ENCODE measurements around the gene PARD3B.

The PARD3B gene

GRCh38 chr2:204886713-204887112 lies 341.4 kb downstream of the PARD3B start:
- no peaks in the 10 kb centered on the region for H3K9me3 ChIP-seq (replicated peaks; ENCODE audit: low read length)
- no peak overlapping the region for H3K4me2 ChIP-seq (ENCODE audit: low read length)

DNA sequence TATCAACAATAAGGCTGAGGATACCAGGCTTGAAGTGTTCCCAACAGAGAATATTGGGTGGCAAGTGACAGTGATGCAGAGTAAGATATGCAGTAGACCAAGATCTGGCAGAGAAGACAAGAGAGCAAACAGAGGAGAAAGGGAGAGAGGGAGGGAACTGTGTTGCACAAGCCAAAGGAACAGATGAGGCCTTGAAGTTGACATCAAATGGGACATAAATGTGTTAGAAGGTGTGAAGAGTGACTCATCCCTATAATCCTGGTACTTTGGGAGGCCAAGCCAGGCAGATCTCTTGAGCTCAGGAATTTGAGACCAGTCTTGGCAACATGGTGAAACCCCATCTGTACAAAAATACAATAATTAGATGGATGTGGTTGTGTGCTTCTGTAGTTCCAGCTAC lies 342.9 kb downstream of the PARD3B start:
- H3K27me3 ChIP-seq (ENCODE audit: control insufficient read depth, insufficient read depth, low read length): no peaks in the 10 kb centered on the region
- H3K9ac ChIP-seq (ENCODE audit: low read depth, low read length): no peak overlapping the region
- H3K4me2 ChIP-seq (ENCODE audit: low read length): no peak overlapping the region
- no peaks in the 10 kb centered on the region for H3K36me3 ChIP-seq (ENCODE audit: insufficient read depth, low read length)
- peaks cover 11% of the 10 kb centered on the region for H3K4me1 ChIP-seq (ENCODE audit: control insufficient read depth, insufficient read depth, low read length)
- H3K9me3 ChIP-seq (replicated peaks; ENCODE audit: low read length): no peaks in the 10 kb centered on the region
- H3K4me3 ChIP-seq (ENCODE audit: low read length): no peak overlapping the region

More at GRCh38 chr2:204886713-204887112, 341.4 kb downstream of the PARD3B start:
- no peaks in the 10 kb centered on the region for H3K36me3 ChIP-seq (ENCODE audit: insufficient read depth, low read length)
- H3K9ac ChIP-seq (ENCODE audit: low read depth, low read length): no peak overlapping the region
- no peak overlapping the region for H3K4me3 ChIP-seq (ENCODE audit: low read length)
- H3K27me3 ChIP-seq (ENCODE audit: control insufficient read depth, insufficient read depth, low read length): no peaks in the 10 kb centered on the region
- no peaks in the 10 kb centered on the region for H3K4me1 ChIP-seq (ENCODE audit: control insufficient read depth, insufficient read depth, low read length)

DNA sequence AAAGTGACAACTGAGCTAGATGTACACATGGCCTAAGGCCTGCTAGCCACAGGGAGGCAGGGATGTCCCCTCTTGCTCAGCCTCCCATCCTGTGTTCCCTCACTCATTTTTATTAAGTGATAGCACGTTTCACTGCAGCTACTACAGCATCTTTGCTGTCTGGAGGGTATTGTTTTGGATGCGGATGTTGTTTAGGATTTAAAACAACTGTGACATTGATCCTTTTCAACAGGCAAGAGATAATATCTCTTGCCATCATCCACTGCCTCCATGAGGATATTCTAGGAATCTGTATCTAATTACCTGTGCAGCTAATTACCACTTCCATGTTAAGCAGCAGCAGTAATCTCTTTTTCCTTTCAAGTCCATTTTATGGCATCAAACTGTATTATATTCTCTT lies 345.4 kb downstream of the PARD3B start:
- no peak overlapping the region for H3K4me2 ChIP-seq (ENCODE audit: low read length)
- H3K9ac ChIP-seq (ENCODE audit: low read depth, low read length): no peak overlapping the region
- no peaks in the 10 kb centered on the region for H3K36me3 ChIP-seq (ENCODE audit: insufficient read depth, low read length)
- no peaks in the 10 kb centered on the region for H3K9me3 ChIP-seq (replicated peaks; ENCODE audit: low read length)
- peaks cover 18% of the 10 kb centered on the region for H3K4me1 ChIP-seq (ENCODE audit: control insufficient read depth, insufficient read depth, low read length)
- H3K27me3 ChIP-seq (ENCODE audit: control insufficient read depth, insufficient read depth, low read length): no peaks in the 10 kb centered on the region
- H3K4me3 ChIP-seq (ENCODE audit: low read length): no peak overlapping the region

GRCh38 chr2:204891739-204892138 lies 346.5 kb downstream of the PARD3B start:
- Histone ChIP-seq H3K9ac (ENCODE audit: low read depth, low read length) (no peak overlapping the region), H3K27me3 (ENCODE audit: control insufficient read depth, insufficient read depth, low read length) (no peaks in the 10 kb centered on the region), H3K4me2 (ENCODE audit: low read length) (no peak overlapping the region), H3K4me1 (ENCODE audit: control insufficient read depth, insufficient read depth, low read length) (peaks cover 18% of the 10 kb centered on the region), H3K36me3 (ENCODE audit: insufficient read depth, low read length) (no peaks in the 10 kb centered on the region), H3K4me3 (ENCODE audit: low read length) (no peak overlapping the region), H3K9me3 (replicated peaks; ENCODE audit: low read length) (no peaks in the 10 kb centered on the region)

- H3K4me1 ChIP-seq (ENCODE audit: control insufficient read depth, insufficient read depth, low read length): peaks cover 18% of the 10 kb centered on the region
- H3K4me2 ChIP-seq (ENCODE audit: low read length): peak overlapping the region; percentile 35
- peak overlapping the region; percentile 54 for H3K9ac ChIP-seq (ENCODE audit: low read depth, low read length)
- no peaks in the 10 kb centered on the region for H3K36me3 ChIP-seq (ENCODE audit: insufficient read depth, low read length)
- no peaks in the 10 kb centered on the region for H3K9me3 ChIP-seq (replicated peaks; ENCODE audit: low read length)
- no peaks in the 10 kb centered on the region for H3K27me3 ChIP-seq (ENCODE audit: control insufficient read depth, insufficient read depth, low read length)
- H3K4me3 ChIP-seq (ENCODE audit: low read length): no peak overlapping the region
Observed at GRCh38 chr2:204892506-204893255, 347.4 kb downstream of the PARD3B start.

GRCh38 chr2:204896146-204896545 lies 350.9 kb downstream of the PARD3B start:
- Histone ChIP-seq H3K36me3 (ENCODE audit: insufficient read depth, low read length) (no peaks in the 10 kb centered on the region), H3K9me3 (replicated peaks; ENCODE audit: low read length) (no peaks in the 10 kb centered on the region), H3K4me3 (ENCODE audit: low read length) (no peak overlapping the region), H3K4me1 (ENCODE audit: control insufficient read depth, insufficient read depth, low read length) (peaks cover 18% of the 10 kb centered on the region), H3K9ac (ENCODE audit: low read depth, low read length) (no peak overlapping the region), H3K27me3 (ENCODE audit: control insufficient read depth, insufficient read depth, low read length) (no peaks in the 10 kb centered on the region), H3K4me2 (ENCODE audit: low read length) (no peak overlapping the region)

DNA sequence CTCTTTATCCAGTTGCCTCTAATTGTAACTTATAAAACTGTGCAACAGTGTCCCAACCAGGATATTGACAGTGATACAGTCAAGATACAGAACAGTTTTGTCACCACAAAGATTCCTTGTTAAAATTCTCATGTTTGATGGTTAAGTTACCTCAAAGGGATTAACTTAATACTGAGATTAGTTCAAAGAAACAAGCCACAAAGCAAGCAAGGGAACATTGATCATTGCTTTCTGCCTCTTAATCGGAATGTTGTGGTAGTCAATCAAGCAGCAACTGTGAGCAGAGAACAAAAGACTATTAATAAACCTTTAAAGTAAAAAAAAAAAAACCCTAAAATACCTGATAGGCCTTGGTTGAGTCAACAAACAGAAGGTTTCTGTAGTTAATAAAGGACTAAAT lies 352.3 kb downstream of the PARD3B start:
- Histone ChIP-seq H3K9me3 (replicated peaks; ENCODE audit: low read length) (no peaks in the 10 kb centered on the region), H3K4me3 (ENCODE audit: low read length) (no peak overlapping the region), H3K9ac (ENCODE audit: low read depth, low read length) (no peak overlapping the region), H3K27me3 (ENCODE audit: control insufficient read depth, insufficient read depth, low read length) (no peaks in the 10 kb centered on the region), H3K36me3 (ENCODE audit: insufficient read depth, low read length) (no peaks in the 10 kb centered on the region), H3K4me2 (ENCODE audit: low read length) (no peak overlapping the region), H3K4me1 (ENCODE audit: control insufficient read depth, insufficient read depth, low read length) (peaks cover 12% of the 10 kb centered on the region)

DNA sequence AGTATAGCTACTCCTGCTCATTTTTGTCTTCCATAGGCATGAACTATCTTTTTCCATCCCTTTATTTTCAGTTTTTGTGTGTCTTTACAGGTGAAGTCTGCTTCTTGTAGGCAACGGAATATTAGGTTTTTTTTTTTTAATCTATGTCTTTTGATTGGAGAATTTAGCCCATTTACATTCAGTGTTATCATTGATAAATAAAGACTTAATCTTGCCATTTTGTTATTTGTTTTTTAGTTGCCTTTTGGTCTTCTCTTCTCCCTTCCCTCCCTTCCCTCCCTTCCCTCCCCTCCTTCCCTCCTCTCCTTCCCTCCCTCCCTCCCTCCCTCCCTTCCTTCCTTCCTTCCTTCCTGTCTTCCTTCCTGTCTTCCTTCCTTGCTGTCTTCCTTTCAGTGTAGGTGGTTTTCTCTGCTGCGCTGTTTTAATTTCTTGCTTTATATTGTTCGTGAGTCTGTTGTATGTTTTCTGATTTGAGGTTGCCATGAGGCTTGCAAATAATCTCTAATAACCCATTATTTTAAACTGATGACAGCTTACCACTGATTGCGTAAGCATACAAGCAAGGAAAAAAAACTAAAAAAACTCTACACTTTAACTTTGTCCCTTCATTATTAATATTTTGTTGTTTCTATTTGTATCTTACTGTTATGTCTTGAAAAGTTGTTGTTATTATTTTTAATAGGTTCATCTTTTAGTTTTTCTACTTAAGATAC lies 353.8 kb downstream of the PARD3B start:
- no peaks in the 10 kb centered on the region for H3K27me3 ChIP-seq (ENCODE audit: control insufficient read depth, insufficient read depth, low read length)
- H3K4me2 ChIP-seq (ENCODE audit: low read length): no peak overlapping the region
- H3K9me3 ChIP-seq (replicated peaks; ENCODE audit: low read length): no peaks in the 10 kb centered on the region
- no peaks in the 10 kb centered on the region for H3K36me3 ChIP-seq (ENCODE audit: insufficient read depth, low read length)
- no peak overlapping the region for H3K4me3 ChIP-seq (ENCODE audit: low read length)
- no peak overlapping the region for H3K9ac ChIP-seq (ENCODE audit: low read depth, low read length)
- peaks cover 3% of the 10 kb centered on the region for H3K4me1 ChIP-seq (ENCODE audit: control insufficient read depth, insufficient read depth, low read length)

DNA sequence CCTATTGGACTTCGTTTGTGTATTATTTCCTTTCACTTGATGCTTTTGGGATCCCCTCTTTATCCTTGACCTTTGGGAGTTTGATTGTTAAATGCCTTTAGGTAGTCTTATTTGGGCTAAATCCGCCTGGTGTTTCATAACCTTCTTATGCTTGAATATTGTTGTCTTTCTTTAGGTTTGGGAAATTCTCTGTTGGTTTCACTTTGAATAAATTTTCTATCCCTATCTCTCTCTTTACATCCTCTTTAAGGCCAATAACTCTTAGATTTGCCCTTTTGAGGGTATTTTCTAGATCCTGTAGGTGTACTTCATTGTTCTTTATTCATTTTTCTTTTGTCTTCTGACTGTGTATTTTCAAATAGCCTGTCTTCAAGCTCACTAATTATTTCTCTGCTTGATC lies 354.7 kb downstream of the PARD3B start:
- Histone ChIP-seq H3K4me1 (ENCODE audit: control insufficient read depth, insufficient read depth, low read length) (no peaks in the 10 kb centered on the region), H3K9ac (ENCODE audit: low read depth, low read length) (no peak overlapping the region), H3K36me3 (ENCODE audit: insufficient read depth, low read length) (no peaks in the 10 kb centered on the region), H3K9me3 (replicated peaks; ENCODE audit: low read length) (no peaks in the 10 kb centered on the region), H3K4me3 (ENCODE audit: low read length) (no peak overlapping the region), H3K27me3 (ENCODE audit: control insufficient read depth, insufficient read depth, low read length) (no peaks in the 10 kb centered on the region), H3K4me2 (ENCODE audit: low read length) (no peak overlapping the region)

- no peak overlapping the region for H3K4me2 ChIP-seq (ENCODE audit: low read length)
- no peaks in the 10 kb centered on the region for H3K4me1 ChIP-seq (ENCODE audit: control insufficient read depth, insufficient read depth, low read length)
- H3K36me3 ChIP-seq (ENCODE audit: insufficient read depth, low read length): no peaks in the 10 kb centered on the region
- H3K9me3 ChIP-seq (replicated peaks; ENCODE audit: low read length): no peaks in the 10 kb centered on the region
- H3K9ac ChIP-seq (ENCODE audit: low read depth, low read length): no peak overlapping the region
- no peaks in the 10 kb centered on the region for H3K27me3 ChIP-seq (ENCODE audit: control insufficient read depth, insufficient read depth, low read length)
- no peak overlapping the region for H3K4me3 ChIP-seq (ENCODE audit: low read length)
Observed at GRCh38 chr2:204900487-204900886, 355.2 kb downstream of the PARD3B start.

DNA sequence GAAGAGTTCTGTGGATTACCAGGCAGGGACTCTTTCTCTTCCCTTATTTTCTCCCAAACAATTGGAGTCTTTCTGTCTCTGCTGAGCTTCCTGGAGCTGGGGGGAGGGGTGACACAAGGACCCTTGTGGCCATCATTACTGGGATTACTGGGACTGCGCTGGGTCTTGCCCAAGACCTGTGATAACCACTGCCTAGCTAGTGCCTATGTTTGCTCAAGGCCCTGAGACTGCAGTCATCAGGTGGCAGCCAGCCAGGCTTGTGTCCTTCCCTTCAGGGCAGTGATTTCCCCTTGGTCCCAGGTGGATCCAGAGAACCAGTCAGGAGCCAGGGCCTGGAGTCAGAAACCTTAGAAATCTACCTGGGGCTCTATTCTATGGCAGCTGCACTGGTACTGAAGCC lies 355.6 kb downstream of the PARD3B start:
- no peak overlapping the region for H3K4me3 ChIP-seq (ENCODE audit: low read length)
- H3K9ac ChIP-seq (ENCODE audit: low read depth, low read length): no peak overlapping the region
- no peak overlapping the region for H3K4me2 ChIP-seq (ENCODE audit: low read length)
- H3K36me3 ChIP-seq (ENCODE audit: insufficient read depth, low read length): no peaks in the 10 kb centered on the region
- H3K4me1 ChIP-seq (ENCODE audit: control insufficient read depth, insufficient read depth, low read length): no peaks in the 10 kb centered on the region
- no peaks in the 10 kb centered on the region for H3K9me3 ChIP-seq (replicated peaks; ENCODE audit: low read length)
- no peaks in the 10 kb centered on the region for H3K27me3 ChIP-seq (ENCODE audit: control insufficient read depth, insufficient read depth, low read length)

GRCh38 chr2:204901591-204901990 lies 356.3 kb downstream of the PARD3B start:
- Histone ChIP-seq H3K4me1 (ENCODE audit: control insufficient read depth, insufficient read depth, low read length) (no peaks in the 10 kb centered on the region), H3K9me3 (replicated peaks; ENCODE audit: low read length) (no peaks in the 10 kb centered on the region), H3K9ac (ENCODE audit: low read depth, low read length) (no peak overlapping the region), H3K36me3 (ENCODE audit: insufficient read depth, low read length) (no peaks in the 10 kb centered on the region), H3K4me2 (ENCODE audit: low read length) (no peak overlapping the region), H3K27me3 (ENCODE audit: control insufficient read depth, insufficient read depth, low read length) (no peaks in the 10 kb centered on the region), H3K4me3 (ENCODE audit: low read length) (no peak overlapping the region)

All from skeletal muscle satellite cell (primary cell).